Measurements from ENCODE around the gene ZNF688. TPM values are rescaled to one million over a fixed set of nuclear protein-coding genes. Genes with fewer than 3 reads are reported as not detected.

The ZNF688 gene
- total and polyA plus RNA-seq, 9 donors = 10.3 to 31.2 (median 15.4) TPM

DNA sequence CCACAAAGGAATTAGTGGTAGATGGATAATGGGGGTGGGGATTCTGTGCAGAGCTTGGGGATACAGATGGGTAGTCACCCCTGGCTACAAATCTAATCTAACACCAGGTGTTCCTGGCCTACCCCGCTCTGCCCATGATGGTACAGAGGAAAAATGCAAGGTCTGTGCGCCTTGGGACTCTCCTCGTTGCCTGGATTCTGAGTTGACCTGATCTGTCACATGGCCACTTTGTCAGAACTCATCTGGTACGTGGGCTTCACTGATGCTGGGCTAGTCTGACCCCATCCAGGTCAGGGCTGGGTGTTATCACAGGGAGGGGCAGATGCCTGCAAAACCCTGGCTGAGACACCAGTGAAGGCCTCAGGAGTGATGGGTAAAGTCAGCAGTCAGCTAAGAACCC is 18.6 kb downstream of the ZNF688 start:
- no peak for DNase-seq
- H3K27me3 ChIP-seq = no peaks in the 10 kb centered on the region
- intact Hi-C loops (cut with DNase I) = loop anchor here in 1 of 4 donors (10.0 kb wide), 1 partner anchor 128 kb away; no protein-coding TSS in a partner anchor
- no peak overlapping the region for H3K27ac ChIP-seq
- no peaks in the 10 kb centered on the region for H3K36me3 ChIP-seq
- no peak for TF ChIP-seq POLR2A (IDR thresholded peaks at IDR 0.05)
- TF ChIP-seq EP300 (IDR thresholded peaks at IDR 0.05) = no peak
- TF ChIP-seq, protein P1, sequence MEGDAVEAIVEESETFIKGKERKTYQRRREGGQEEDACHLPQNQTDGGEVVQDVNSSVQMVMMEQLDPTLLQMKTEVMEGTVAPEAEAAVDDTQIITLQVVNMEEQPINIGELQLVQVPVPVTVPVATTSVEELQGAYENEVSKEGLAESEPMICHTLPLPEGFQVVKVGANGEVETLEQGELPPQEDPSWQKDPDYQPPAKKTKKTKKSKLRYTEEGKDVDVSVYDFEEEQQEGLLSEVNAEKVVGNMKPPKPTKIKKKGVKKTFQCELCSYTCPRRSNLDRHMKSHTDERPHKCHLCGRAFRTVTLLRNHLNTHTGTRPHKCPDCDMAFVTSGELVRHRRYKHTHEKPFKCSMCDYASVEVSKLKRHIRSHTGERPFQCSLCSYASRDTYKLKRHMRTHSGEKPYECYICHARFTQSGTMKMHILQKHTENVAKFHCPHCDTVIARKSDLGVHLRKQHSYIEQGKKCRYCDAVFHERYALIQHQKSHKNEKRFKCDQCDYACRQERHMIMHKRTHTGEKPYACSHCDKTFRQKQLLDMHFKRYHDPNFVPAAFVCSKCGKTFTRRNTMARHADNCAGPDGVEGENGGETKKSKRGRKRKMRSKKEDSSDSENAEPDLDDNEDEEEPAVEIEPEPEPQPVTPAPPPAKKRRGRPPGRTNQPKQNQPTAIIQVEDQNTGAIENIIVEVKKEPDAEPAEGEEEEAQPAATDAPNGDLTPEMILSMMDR (IDR thresholded peaks at IDR 0.05) = no peak
- 81 to 89% (median 82%) methylated on average over 4 of the region's 4 CpGs for WGBS, 3 donors
- no peaks in the 10 kb centered on the region for H3K9me3 ChIP-seq
- H3K4me3 ChIP-seq = no peak overlapping the region
- no peaks in the 10 kb centered on the region for H3K4me1 ChIP-seq (ENCODE audit: insufficient read depth)

DNA sequence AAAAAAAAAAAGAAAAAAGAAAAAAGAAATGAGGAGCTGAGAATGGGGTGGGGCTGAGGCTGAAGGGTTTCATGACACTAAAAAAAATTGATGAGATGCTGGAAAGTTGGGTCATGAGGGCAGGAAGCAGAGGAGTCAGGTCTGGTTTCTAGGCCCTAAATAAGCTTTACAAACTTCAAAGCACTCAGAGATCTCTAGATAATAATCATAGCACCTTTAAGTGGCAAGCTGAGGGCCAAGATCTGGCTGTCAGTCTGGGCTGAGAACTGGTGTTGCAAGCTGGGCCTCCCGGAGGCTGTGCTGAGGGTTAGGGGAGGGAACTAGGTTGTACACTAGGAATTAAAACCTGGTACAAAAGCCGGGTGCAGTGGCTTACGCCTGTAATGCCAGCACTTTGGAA is 19.7 kb downstream of the ZNF688 start:
- no peak overlapping the region for H3K27ac ChIP-seq
- no peak for TF ChIP-seq EP300 (IDR thresholded peaks at IDR 0.05)
- no peak for TF ChIP-seq POLR2A (IDR thresholded peaks at IDR 0.05)
- TF ChIP-seq, protein P1 (IDR thresholded peaks at IDR 0.05) = no peak
- WGBS, 3 donors = 64 to 66% (median 64%) methylated on average over 3 of the region's 3 CpGs

GRCh38 chr16:30548416-30549253 is 22.9 kb downstream of the ZNF688 start:
- no peaks in the 10 kb centered on the region for H3K27me3 ChIP-seq
- H3K4me3 ChIP-seq = no peak overlapping the region
- H3K27ac ChIP-seq = no peak overlapping the region
- H3K4me1 ChIP-seq (ENCODE audit: insufficient read depth) = no peaks in the 10 kb centered on the region
- no peaks in the 10 kb centered on the region for H3K9me3 ChIP-seq
- DNase-seq = no peak
- intact Hi-C loops (cut with DNase I) = no loop called here
- 65 to 71% (median 70%) methylated on average over 8 of the region's 8 CpGs for WGBS, 3 donors
- H3K36me3 ChIP-seq = no peaks in the 10 kb centered on the region
- TF ChIP-seq, protein P1 (IDR thresholded peaks at IDR 0.05) = no peak
- TF ChIP-seq POLR2A (IDR thresholded peaks at IDR 0.05) (no peak), EP300 (IDR thresholded peaks at IDR 0.05) (no peak)

More for the DNA sequence above, 19.7 kb downstream of the ZNF688 start:
- Histone ChIP-seq H3K9me3 (no peaks in the 10 kb centered on the region), H3K36me3 (no peaks in the 10 kb centered on the region), H3K4me3 (no peak overlapping the region), H3K27me3 (no peaks in the 10 kb centered on the region), H3K4me1 (ENCODE audit: insufficient read depth) (no peaks in the 10 kb centered on the region)
- intact Hi-C loops (cut with DNase I) = loop anchor here in 1 of 4 donors (10.0 kb wide), 1 partner anchor 127 kb away; no protein-coding TSS in a partner anchor
- no peak for DNase-seq

DNA sequence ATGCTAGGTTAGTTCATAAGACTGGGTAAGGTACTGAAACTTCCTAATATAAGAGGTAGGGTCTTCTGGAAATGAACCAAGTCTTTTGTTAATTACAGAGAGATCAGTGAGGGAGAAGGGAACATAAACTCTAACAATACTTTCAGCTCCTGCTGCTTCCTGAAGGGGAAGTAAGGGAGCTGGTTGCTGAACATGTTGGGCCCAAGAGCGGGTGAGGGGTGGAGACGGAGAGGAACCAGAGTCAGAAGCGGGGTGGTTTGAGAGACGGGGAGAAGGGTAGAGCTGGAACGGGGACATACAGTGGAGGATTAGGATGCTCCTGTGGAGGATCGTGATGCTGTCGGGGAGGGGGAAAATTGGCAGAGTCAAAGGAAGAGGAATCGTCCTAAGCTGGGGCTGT is 25.4 kb downstream of the ZNF688 start:
- H3K4me3 ChIP-seq = no peak overlapping the region
- intact Hi-C loops (cut with DNase I) = no loop called here
- H3K27me3 ChIP-seq = no peaks in the 10 kb centered on the region
- TF ChIP-seq POLR2A (IDR thresholded peaks at IDR 0.05) = no peak
- TF ChIP-seq, protein P1 (IDR thresholded peaks at IDR 0.05) = no peak
- no peak for TF ChIP-seq EP300 (IDR thresholded peaks at IDR 0.05)
- H3K27ac ChIP-seq = no peak overlapping the region
- 80 to 87% (median 87%) methylated on average over 8 of the region's 8 CpGs for WGBS, 3 donors
- H3K4me1 ChIP-seq (ENCODE audit: insufficient read depth) = peaks cover under 1% of the 10 kb centered on the region
- H3K9me3 ChIP-seq = no peaks in the 10 kb centered on the region
- no peaks in the 10 kb centered on the region for H3K36me3 ChIP-seq
- DNase-seq = no peak
